HG02840 (cell line): ENCODE measurements around the gene EIF4B.

Source experiments
- ATAC-seq: cut with Tn5 transposase; IDR thresholded peaks from one replicate; pipeline ENCODE4 v1.9.1; 2021; ENCODE audit warnings: mild to moderate bottlenecking, moderate library complexity, moderate number of reproducible peaks; ENCODE audit not compliant: unreplicated experiment, low FRiP score

EIF4B gene

DNA sequence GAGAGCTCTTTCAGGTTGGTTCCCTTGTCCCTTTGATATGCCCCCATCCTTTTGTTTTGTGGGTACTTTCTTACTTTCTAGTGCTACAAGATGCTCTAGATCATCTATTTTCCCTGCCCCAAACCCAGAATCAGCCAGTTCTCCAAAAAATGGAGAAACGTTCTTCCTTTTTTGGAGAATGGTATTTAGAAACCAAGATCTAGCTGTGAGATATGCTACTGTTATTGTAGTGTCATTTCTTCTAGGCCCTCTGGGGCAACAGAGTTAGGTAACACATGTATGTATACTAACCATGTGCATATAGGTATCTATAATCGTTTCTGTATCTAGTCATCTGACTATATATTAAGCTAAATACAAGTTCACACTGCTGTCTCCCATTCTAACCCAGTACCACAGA lies 84.3 kb downstream of the EIF4B start:
- no peak for ATAC-seq

GRCh38 chr12:53091756-53092155 lies 85.5 kb downstream of the EIF4B start:
- no peak for ATAC-seq
